HCT116 (cell line): Measurements from ENCODE around the gene PARP6. TPM values are rescaled to one million over a fixed set of nuclear protein-coding genes. Genes with fewer than 3 reads are reported as not detected.

Experiments
- ATAC-seq: fragments of 200-7000 bp; cut with Tn5 transposase; 2 replicates; pipeline ENCODE4 v1.9.1; 2020; ENCODE audit warnings: mild to moderate bottlenecking, moderate library complexity
- BruUV-seq: library from RNA; stranded (reverse); fragments of 400-500 nt; replicated peaks from 2 replicates; lab custom pipeline; 2021; lab: Mats Ljungman, UMichigan
- CTCF ChIA-PET: fragments of 300-600 bp; sonication (Branson Sonifier 250); formaldehyde crosslinking; loops from one replicate; lab custom pipeline; 2021; ENCODE audit warnings: antibody characterized with exemption; lab: Charles Lee
- POLR2A ChIA-PET: fragments of 300-600, 350-600 bp; sonication (Branson Sonifier 250); formaldehyde crosslinking; loops from one replicate; lab custom pipeline; 2021; ENCODE audit warnings: antibody characterized with exemption; lab: Charles Lee
- RAD21 ChIA-PET, 2 experiments: fragments of 300-600 bp; sonication (Branson Sonifier 250); formaldehyde crosslinking; loops; one replicate each; lab custom pipeline; 2023; ENCODE audit warnings: low total read pairs in 2 of 2; ENCODE audit not compliant: uncharacterized antibody in 2 of 2, unreplicated experiment in 2 of 2, low non-redundant PET in 1 of 2; lab: Charles Lee
- DNase-seq: peaks from one replicate; pipeline ENCODE4 v3.0.0-alpha.2; 2010; ENCODE audit warnings: low read depth, low spot score
- H2AFZ ChIP-seq: fragments of 200-600 bp; shearing (Covaris generic), sonication (generic); 2 replicates; pipeline ENCODE4 v1.6.1; 2017; ENCODE audit warnings: low read depth, mixed run types, mixed read lengths, antibody characterized with exemption, low read length; ENCODE audit not compliant: poor library complexity, severe bottlenecking
- H3K27ac ChIP-seq: 2 replicates; pipeline ENCODE4 v1.5.1; 2012; ENCODE audit warnings: low read depth, low read length
- H3K27me3 ChIP-seq: fragments of 200-600 bp; sonication (generic); 2 replicates; pipeline ENCODE4 v1.6.1; 2016; ENCODE audit warnings: mixed run types, low read length, mixed read lengths; ENCODE audit not compliant: insufficient read depth
- H3K36me3 ChIP-seq, 2 experiments: fragments of 200-500 bp in 1 of 2; fragments of 200-600 bp in 1 of 2; sonication (Bioruptor generic) in 1 of 2; sonication (generic) in 1 of 2; 2 replicates each; pipeline versions ENCODE4 v1.5.1 to v1.6.1; 2014 to 2016; ENCODE audit warnings: low read length in 2 of 2, inconsistent platforms in 1 of 2, mixed read lengths in 1 of 2, mixed run types in 1 of 2; ENCODE audit not compliant: insufficient read depth in 2 of 2, control insufficient read depth in 1 of 2
- H3K4me1 ChIP-seq, 2 experiments: fragments of 200-600 bp in 1 of 2; sonication (generic) in 1 of 2; 2 replicates each; pipeline versions ENCODE4 v1.5.1 to v1.6.1; 2012 to 2017; ENCODE audit warnings: low read length in 2 of 2, inconsistent platforms in 1 of 2, mild to moderate bottlenecking in 1 of 2, mixed read lengths in 1 of 2, mixed run types in 1 of 2, moderate library complexity in 1 of 2; ENCODE audit not compliant: insufficient read depth in 2 of 2, control insufficient read depth in 1 of 2
- H3K4me2 ChIP-seq: fragments of 200-600 bp; sonication (generic); 2 replicates; pipeline ENCODE4 v1.6.1; 2017; ENCODE audit warnings: mixed run types, low read length, mixed read lengths
- H3K4me3 ChIP-seq, 2 experiments: fragments of 200-600 bp in 1 of 2; sonication (generic) in 1 of 2; replicated peaks in 1 of 2; 2 replicates each; pipeline ENCODE4 v1.5.1; 2011 to 2016; ENCODE audit warnings: low read length in 2 of 2, control low read depth in 1 of 2, low read depth in 1 of 2, mild to moderate bottlenecking in 1 of 2, mixed read lengths in 1 of 2, mixed run types in 1 of 2
- H3K79me2 ChIP-seq: fragments of 200-600 bp; sonication (generic); 2 replicates; pipeline ENCODE4 v1.6.1; 2017; ENCODE audit warnings: mild to moderate bottlenecking, mixed run types, low read length, moderate library complexity, mixed read lengths; ENCODE audit not compliant: insufficient read depth
- H3K9ac ChIP-seq: fragments of 200-600 bp; sonication (generic); 2 replicates; pipeline ENCODE4 v1.6.1; 2016; ENCODE audit warnings: low read length, mixed read lengths
- H3K9me2 ChIP-seq: fragments of 200-600 bp; sonication (generic), shearing (Covaris generic); 2 replicates; pipeline ENCODE4 v1.6.1; 2017; ENCODE audit warnings: mixed run types, mild to moderate bottlenecking, moderate library complexity; ENCODE audit not compliant: insufficient read depth
- H3K9me3 ChIP-seq, 2 experiments: fragments of 200-500 bp in 1 of 2; fragments of 200-600 bp in 1 of 2; sonication (Bioruptor generic) in 1 of 2; sonication (generic) in 1 of 2; 2 replicates each; pipeline ENCODE4 v1.6.1; 2014 to 2017; ENCODE audit warnings: low read length in 2 of 2, mixed read lengths in 2 of 2, inconsistent platforms in 1 of 2, low read depth in 1 of 2, mild to moderate bottlenecking in 1 of 2, mixed run types in 1 of 2, moderate library complexity in 1 of 2; ENCODE audit not compliant: control insufficient read depth in 1 of 2, insufficient read depth in 1 of 2
- H4K20me1 ChIP-seq: fragments of 200-600 bp; sonication (generic), shearing (Covaris generic); 2 replicates; pipeline ENCODE4 v1.6.1; 2017; ENCODE audit warnings: mixed run types, mild to moderate bottlenecking, moderate library complexity; ENCODE audit not compliant: insufficient read depth
- CBX3 ChIP-seq: IDR thresholded peaks from 2 replicates; pipeline ENCODE4 v1.6.1; 2012; ENCODE audit warnings: low read depth
- CEBPB ChIP-seq: IDR thresholded peaks from 2 replicates; pipeline ENCODE4 v1.6.1; 2012; ENCODE audit warnings: low read depth
- CTCF ChIP-seq, 3 experiments: fragments of 200-600 bp in 1 of 3; sonication (generic) in 1 of 3; IDR thresholded peaks in 2 of 3; conservative IDR thresholded peaks in 1 of 3; 2 replicates each; pipeline ENCODE4 v1.5.1; 2012 to 2017; ENCODE audit warnings: low read depth in 2 of 3, low read length in 2 of 3, antibody characterized with exemption in 1 of 3, borderline replicate concordance in 1 of 3, control low read depth in 1 of 3, mild to moderate bottlenecking in 1 of 3, mixed read lengths in 1 of 3, mixed run types in 1 of 3, moderate library complexity in 1 of 3; ENCODE audit not compliant: insufficient read depth in 1 of 3
- ELF1 ChIP-seq: IDR thresholded peaks from 2 replicates; pipeline ENCODE4 v1.6.1; 2012; ENCODE audit warnings: low read depth, borderline replicate concordance
- EZH2 ChIP-seq: fragments of 200-600 bp; sonication (generic); IDR thresholded peaks from 2 replicates; pipeline ENCODE4 v1.6.1; 2017; ENCODE audit warnings: antibody characterized with exemption, mixed run types
- FOSL1 ChIP-seq: IDR thresholded peaks from 2 replicates; pipeline ENCODE4 v1.6.1; 2012; ENCODE audit warnings: low read depth
- MAX ChIP-seq: IDR thresholded peaks from 2 replicates; pipeline ENCODE4 v1.6.1; 2012
- POLR2A ChIP-seq: IDR thresholded peaks from 2 replicates; pipeline ENCODE4 v1.7.0; 2011; ENCODE audit warnings: borderline replicate concordance; ENCODE audit not compliant: insufficient read depth, insufficient read length; ENCODE audit errors: extremely low read depth
- SIN3A ChIP-seq: IDR thresholded peaks from 2 replicates; pipeline ENCODE4 v1.6.1; 2012; ENCODE audit warnings: low read depth
- YY1 ChIP-seq: IDR thresholded peaks from 2 replicates; pipeline ENCODE4 v1.6.1; 2011; ENCODE audit warnings: low read length, low read depth, moderate library complexity, mild to moderate bottlenecking; ENCODE audit not compliant: insufficient replicate concordance; ENCODE audit errors: extremely low read depth
- ZBTB33 ChIP-seq: IDR thresholded peaks from 2 replicates; pipeline ENCODE4 v1.6.1; 2011; ENCODE audit warnings: mild to moderate bottlenecking, low read length, moderate library complexity; ENCODE audit not compliant: insufficient replicate concordance; ENCODE audit errors: extremely low read depth
- ZFX ChIP-seq: fragments of 450-650 bp; IDR thresholded peaks from 2 replicates; pipeline ENCODE4 v1.6.1; 2017
- ZNF274 ChIP-seq: fragments of 200-500 bp; sonication (Bioruptor generic); IDR thresholded peaks from 2 replicates; pipeline ENCODE4 v1.6.1; 2014; ENCODE audit warnings: mild to moderate bottlenecking, low read depth, low read length, inconsistent platforms
- intact Hi-C: fragments of 100-400 bp; cut with micrococcal nuclease; formaldehyde crosslinking; loops from 2 replicates; pipeline ENCODE4 v1.10.0; 2022
- total RNA-seq: library from RNA; stranded (reverse); gene quantifications from one replicate; pipeline ENCODE4 v1.2.1, GENCODE V29; 2021; ENCODE audit not compliant: unreplicated experiment

Gene PARP6
- total RNA-seq, 1 experiment from 2014 or later, result 67.9 TPM

GRCh38 chr15:72239652-72240051, 32.7 kb downstream of the PARP6 start:
- Histone ChIP-seq H3K27ac (no peak overlapping the region), H3K9me2 (no peaks in the 10 kb centered on the region), H3K27me3 (no peaks in the 10 kb centered on the region), H3K4me2 (no peak overlapping the region), H2AFZ (no peak overlapping the region), H4K20me1 (no peaks in the 10 kb centered on the region), H3K9me3 (no peaks in the 10 kb centered on the region), H3K36me3 (peaks cover 12 to 19% of the 10 kb centered on the region in 2 experiments), H3K79me2 (peaks cover 10% of the 10 kb centered on the region), H3K4me3 (no peak overlapping the region), H3K9ac (no peak overlapping the region), H3K4me1 (peaks cover 23 to 36% of the 10 kb centered on the region in 2 experiments)
- ChIA-PET CTCF (no interaction called here), POLR2A (interaction anchor here (0.7 to 4.9 kb wide), 4 partner anchors 8 to 1123 kb away, joined by 3 to 48 read pairs (median 6); partner anchors contain the start of gene PKM), RAD21 (no interaction called here)
- intact Hi-C loops, result loop anchor here (10.0 kb wide), 1 partner anchor 235 kb away; the partner anchor contains the start of gene ARIH1
- no peak for TF ChIP-seq FOSL1
- TF ChIP-seq POLR2A, result no peak
- TF ChIP-seq CBX3, result no peak
- no peak for TF ChIP-seq MAX
- no peak for TF ChIP-seq ZBTB33
- DNase-seq (no peak), ATAC-seq (no peak)
- no TSS peak for BruUV-seq

- H3K4me2 ChIP-seq, result peak overlapping the region; percentile 73; the same call in 1 of the 2 replicates
- ChIA-PET POLR2A (interaction anchor here (0.8 to 4.9 kb wide), 3 partner anchors 9 to 39 kb away, joined by 3 to 48 read pairs (median 4); no protein-coding TSS in a partner anchor), RAD21 (no interaction called here), CTCF (interaction anchor here (0.8 to 2.4 kb wide), 2 partner anchors 12 to 38 kb away, joined by 3 to 6 read pairs; no protein-coding TSS in a partner anchor)
- no peak overlapping the region for H3K9ac ChIP-seq
- peak overlapping the region; percentile 93; the same call in 1 of the 2 replicates for H3K27ac ChIP-seq
- no peaks in the 10 kb centered on the region for H3K9me2 ChIP-seq
- H3K36me3 ChIP-seq, result peaks cover 12 to 19% of the 10 kb centered on the region in 2 experiments
- no peaks in the 10 kb centered on the region for H4K20me1 ChIP-seq
- H3K4me1 ChIP-seq, result peaks cover 23 to 37% of the 10 kb centered on the region in 2 experiments
- no TSS peak for BruUV-seq
- H3K79me2 ChIP-seq, result peaks cover 10% of the 10 kb centered on the region
- H3K27me3 ChIP-seq, result no peaks in the 10 kb centered on the region
- H3K9me3 ChIP-seq, result no peaks in the 10 kb centered on the region
- intact Hi-C loops, result loop anchor here (10.0 kb wide), 1 partner anchor 236 kb away; the partner anchor contains the start of gene ARIH1
- no peak overlapping the region for H2AFZ ChIP-seq
- DNase-seq (no peak), ATAC-seq (no peak)
- no peak overlapping the region for H3K4me3 ChIP-seq
- no peak for TF ChIP-seq YY1
- no peak for TF ChIP-seq SIN3A
- no peak for TF ChIP-seq ZNF274
- no peak for TF ChIP-seq CEBPB
- no peak for TF ChIP-seq ELF1
- TF ChIP-seq ZFX, result no peak
- TF ChIP-seq MAX, result no peak
- TF ChIP-seq EZH2, result no peak
- no peak for TF ChIP-seq CTCF (IDR thresholded peaks at IDR 0.05 in 2 of 3, conservative IDR thresholded peaks at IDR 0.05 in 1 of 3; ENCODE audit: borderline replicate concordance in 1 of 3, insufficient read depth in 1 of 3, low read depth in 2 of 3, low read length in 2 of 3)
Measured at GRCh38 chr15:72238586-72238985, 33.8 kb downstream of the PARP6 start.
